Activated T-cell treated with anti-CD3 and anti-CD28 coated beads for 4 hours (primary cell): ENCODE results near the gene ZMAT5.
A peak's percentile ranks its signal among the peaks of the same experiment; 100 is the strongest.

Source experiments
- DNase-seq: peaks from one replicate; pipeline ENCODE4 v3.0.0-alpha.2; 2020

Gene ZMAT5

DNA sequence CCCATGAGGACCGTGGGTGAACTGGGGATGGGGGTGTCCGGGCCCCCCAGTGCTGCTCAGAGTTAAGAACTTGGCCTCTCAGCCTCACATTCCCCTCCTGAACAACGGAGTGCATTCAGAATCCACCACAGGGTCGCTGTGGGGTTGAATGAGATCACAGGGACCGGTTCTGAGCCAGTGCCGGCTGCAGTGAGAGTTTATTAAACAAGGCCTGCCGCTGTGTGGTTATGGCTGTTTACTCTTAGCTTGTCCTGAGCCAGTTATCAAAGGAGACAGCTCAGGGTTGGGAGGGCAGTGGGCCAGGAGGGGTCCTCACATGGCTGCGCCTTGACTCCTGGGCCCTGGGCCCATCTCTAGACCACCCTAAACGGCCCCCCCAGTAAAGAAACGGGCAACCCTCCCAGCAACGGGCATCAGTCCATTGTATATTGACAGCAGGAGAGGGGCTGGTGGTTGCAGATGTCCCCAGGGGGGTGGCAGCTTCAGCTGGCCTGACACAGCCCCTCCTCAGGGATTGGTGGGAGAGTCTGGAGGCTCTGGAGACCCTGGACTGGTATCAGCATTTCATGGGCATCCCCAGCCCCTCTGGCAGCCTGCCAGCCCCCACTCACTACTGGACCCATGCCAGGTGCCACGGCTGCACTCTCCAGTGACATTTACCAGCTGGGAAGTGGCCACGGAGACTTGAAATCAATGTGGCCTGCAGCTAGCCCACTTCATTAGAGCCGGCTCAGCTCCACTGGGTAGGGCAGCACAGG, 62.1 kb downstream of the ZMAT5 start:
- no peak for DNase-seq

- DNase-seq = no peak
Observed at GRCh38 chr22:29703569-29704195, 63.1 kb downstream of the ZMAT5 start.

GRCh38 chr22:29702931-29703501, 63.8 kb downstream of the ZMAT5 start:
- no peak for DNase-seq

GRCh38 chr22:29702000-29702930, 64.5 kb downstream of the ZMAT5 start:
- DNase-seq = no peak

DNA sequence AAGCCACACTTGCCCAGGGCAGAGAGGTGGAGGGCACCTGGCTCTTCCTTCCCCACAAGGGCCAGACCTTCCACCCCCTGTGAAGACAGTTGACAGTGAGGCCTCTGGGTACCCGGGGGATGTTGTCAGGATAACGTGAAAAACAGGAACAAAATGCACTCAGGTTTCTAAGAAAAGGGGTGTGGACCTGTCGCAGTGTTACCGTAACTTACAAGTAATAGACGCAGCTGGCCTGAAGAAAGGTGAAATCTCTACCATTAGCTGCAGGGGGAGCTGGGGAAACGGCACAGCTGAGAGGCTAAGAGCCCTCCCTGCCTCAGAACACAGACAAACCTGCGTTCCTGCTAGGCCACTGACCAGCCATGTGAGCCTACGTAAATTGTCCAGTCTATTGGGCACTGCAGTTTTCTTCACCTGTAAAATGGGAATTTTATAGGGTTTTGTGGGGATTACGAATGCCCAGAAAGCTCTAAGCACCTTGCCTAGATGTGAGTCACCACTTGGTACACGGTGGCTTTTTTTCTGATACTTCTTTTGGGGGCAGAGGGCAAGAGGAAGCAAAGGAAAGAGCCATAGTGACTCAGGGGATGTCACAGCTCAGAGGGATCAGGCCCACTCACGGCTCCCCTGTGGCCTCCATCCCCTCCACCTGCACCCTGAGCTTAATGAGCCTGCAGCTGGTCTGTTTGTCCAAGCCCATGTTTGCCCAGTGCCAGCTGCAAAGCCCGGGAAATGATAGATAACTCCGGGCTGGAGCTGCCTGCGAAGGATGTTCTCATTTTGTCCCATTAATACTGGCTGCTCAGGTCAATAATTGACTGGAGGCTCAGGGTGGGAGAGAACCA, 65.4 kb downstream of the ZMAT5 start:
- no peak for DNase-seq

DNA sequence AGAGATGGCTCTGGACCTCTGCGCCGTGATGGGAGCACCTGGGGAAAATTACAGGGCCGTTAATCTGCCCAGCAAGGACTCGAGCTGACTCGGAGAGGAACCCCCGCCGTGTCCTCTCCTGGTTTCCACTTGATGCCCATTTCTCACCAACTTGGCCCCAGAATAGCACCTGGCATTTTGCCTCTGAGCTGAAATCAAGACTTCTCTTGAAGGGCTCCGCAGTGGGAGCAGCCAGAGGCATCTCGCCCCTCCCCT, 66.0 kb downstream of the ZMAT5 start:
- DNase-seq = no peak

GRCh38 chr22:29700206-29700899, 66.5 kb downstream of the ZMAT5 start:
- no peak for DNase-seq

DNA sequence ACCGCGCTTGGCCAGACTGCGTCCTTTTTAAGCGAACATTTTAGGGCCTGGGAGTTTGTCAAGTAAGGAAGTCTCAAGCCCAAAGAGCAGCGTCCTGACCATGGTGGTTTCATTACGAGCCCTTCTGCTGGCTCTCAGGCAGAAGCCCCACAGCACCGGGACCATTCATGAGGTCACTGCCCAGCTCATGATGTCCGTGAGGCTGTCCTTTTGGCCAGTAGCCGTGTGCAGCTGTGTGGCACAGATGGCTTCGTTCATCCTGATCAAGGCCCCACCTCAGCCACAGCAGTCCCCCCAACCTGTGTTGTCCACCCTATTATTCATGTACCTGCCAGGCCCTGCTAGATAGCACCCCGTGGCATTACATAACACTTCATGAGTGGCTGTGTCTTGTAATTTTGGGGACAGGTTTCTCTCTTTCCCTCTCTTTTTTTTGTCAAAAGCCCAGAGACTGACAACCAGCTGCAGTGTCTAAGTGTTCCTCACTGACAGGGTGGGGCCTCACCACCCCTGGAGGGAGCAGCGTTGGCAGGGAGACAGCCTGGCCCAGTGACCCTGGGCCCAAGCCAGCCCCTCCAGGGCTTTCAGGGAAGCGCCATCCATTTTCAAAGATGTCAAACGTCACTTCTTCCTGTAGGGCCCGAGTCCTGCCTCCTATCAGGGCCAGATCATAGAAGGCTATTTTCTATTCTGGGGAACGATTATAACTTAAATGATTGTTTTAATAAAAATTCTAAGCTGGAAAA, 68.8 kb downstream of the ZMAT5 start:
- no peak for DNase-seq

GRCh38 chr22:29695129-29695926, 71.5 kb downstream of the ZMAT5 start:
- DNase-seq = no peak

- no peak for DNase-seq
Observed at GRCh38 chr22:29693671-29694070, 73.1 kb downstream of the ZMAT5 start.

- DNase-seq = no peak
Observed at GRCh38 chr22:29693161-29693560, 73.6 kb downstream of the ZMAT5 start.

DNA sequence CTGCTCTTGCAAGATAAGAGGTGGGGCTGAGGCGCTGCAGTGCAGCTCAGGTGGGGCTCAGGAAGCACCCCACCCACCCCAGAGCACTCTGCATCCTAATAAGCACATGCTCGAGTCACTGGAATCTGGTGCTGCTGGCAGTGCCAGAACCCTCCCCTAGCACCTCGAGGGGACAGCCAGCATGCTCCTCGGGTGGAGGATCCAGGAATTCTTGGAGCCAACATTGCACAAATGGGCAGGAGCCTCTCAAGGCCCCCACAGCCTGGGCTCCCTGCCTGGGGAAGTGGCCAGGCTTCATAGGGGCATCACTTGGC, 74.5 kb downstream of the ZMAT5 start:
- DNase-seq = no peak

- DNase-seq = no peak
Observed at GRCh38 chr22:29691636-29692326, 75.0 kb downstream of the ZMAT5 start.

- DNase-seq = no peak
Observed at GRCh38 chr22:29690476-29690875, 76.3 kb downstream of the ZMAT5 start.

DNA sequence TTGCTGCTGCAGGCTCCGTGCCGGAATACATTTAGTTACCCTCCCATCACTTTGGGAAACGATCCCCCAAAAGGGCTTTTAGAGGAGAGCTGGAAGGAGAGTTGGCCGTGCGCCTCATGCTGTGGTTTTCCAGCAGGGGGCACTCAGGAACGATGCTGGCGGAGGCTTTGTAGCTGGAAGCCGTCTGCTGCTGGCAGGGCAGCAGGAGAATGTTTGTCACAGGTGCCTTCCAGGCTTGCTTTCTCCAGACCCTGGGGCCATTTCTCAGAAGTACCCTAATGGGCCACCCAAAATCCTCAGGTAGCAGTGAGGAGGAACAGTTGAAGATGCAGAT, 77.0 kb downstream of the ZMAT5 start:
- peak; percentile 19 for DNase-seq

- DNase-seq = no peak
Observed at GRCh38 chr22:29689206-29689879, 77.5 kb downstream of the ZMAT5 start.

DNA sequence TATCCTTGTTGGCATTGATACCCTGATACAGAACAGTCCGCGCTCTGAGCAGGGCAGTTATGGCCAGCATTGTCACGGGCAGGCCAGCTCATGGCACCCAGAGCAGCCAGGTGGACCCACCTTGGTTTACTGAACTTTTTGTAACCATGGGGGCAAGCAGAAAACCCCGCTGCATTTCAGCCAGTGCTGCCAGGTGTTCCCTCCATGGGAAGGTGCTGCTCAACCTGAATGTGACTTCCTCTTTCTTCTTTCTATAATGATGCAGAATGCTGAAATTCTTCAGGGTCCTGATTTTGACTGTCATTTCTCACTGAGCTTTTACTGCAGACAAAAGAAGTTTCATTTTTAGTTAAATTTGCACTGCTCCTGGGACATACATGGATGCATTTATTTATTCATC, 82.6 kb downstream of the ZMAT5 start:
- no peak for DNase-seq

GRCh38 chr22:29683536-29683935, 83.3 kb downstream of the ZMAT5 start:
- DNase-seq = no peak
